Lung (tissue), 12 donors: ENCODE measurements around the gene SH3BP4. TPM values are rescaled to one million over a fixed set of nuclear protein-coding genes. Genes with fewer than 3 reads are reported as not detected.

Experiments used
- ATAC-seq: fragments of 200-7000 bp; cut with Tn5 transposase; one replicate; pipeline ENCODE4 v1.9.1; 2020; ENCODE audit warnings: moderate number of reproducible peaks; ENCODE audit not compliant: insufficient read depth, low FRiP score
- DNase-seq, 3 donors: peaks; one replicate each; pipeline ENCODE4 v3.0.0-alpha.2; 2013 to 2017
- H3K27ac ChIP-seq, 2 donors: one replicate each; pipeline ENCODE4 v1.5.1; 2013; ENCODE audit warnings: mild to moderate bottlenecking in 2 of 2, moderate library complexity in 2 of 2, control low read depth in 1 of 2, inconsistent platforms in 1 of 2, low read depth in 1 of 2, low read length in 1 of 2
- H3K27me3 ChIP-seq, 3 donors: one replicate each; pipeline ENCODE4 v1.5.1; 2013; ENCODE audit warnings: low read length in 2 of 3; ENCODE audit not compliant: control insufficient read depth in 3 of 3, insufficient read depth in 3 of 3
- H3K36me3 ChIP-seq, 4 donors: one replicate each; pipeline ENCODE4 v1.5.1; 2013; ENCODE audit warnings: low read length in 4 of 4, mild to moderate bottlenecking in 1 of 4, moderate library complexity in 1 of 4; ENCODE audit not compliant: control insufficient read depth in 4 of 4, insufficient read depth in 4 of 4
- H3K4me1 ChIP-seq, 5 donors: one replicate each; pipeline ENCODE4 v1.5.1; 2013; ENCODE audit warnings: low read length in 5 of 5, mild to moderate bottlenecking in 2 of 5, moderate library complexity in 1 of 5; ENCODE audit not compliant: control insufficient read depth in 5 of 5, insufficient read depth in 5 of 5
- H3K4me3 ChIP-seq: one replicate; pipeline ENCODE4 v1.5.1; 2013; ENCODE audit warnings: mild to moderate bottlenecking, control low read depth, moderate library complexity
- H3K9ac ChIP-seq, 2 donors: one replicate each; pipeline ENCODE4 v1.5.1; 2013; ENCODE audit warnings: low read length in 2 of 2, control low read depth in 1 of 2; ENCODE audit not compliant: insufficient read depth in 1 of 2
- H3K9me3 ChIP-seq, 4 donors: one replicate each; pipeline ENCODE4 v1.5.1; 2013; ENCODE audit warnings: low read length in 3 of 4, mild to moderate bottlenecking in 1 of 4, moderate library complexity in 1 of 4; ENCODE audit not compliant: control insufficient read depth in 4 of 4, insufficient read depth in 3 of 4
- WGBS, 2 donors: extraction: QIAGEN DNeasy Blood & Tissue Kit; methylation state at CpG; one replicate each; pipeline ENCODE4 v1.1.7; 2013; 5-methylcytosine and 5-hydroxymethylcytosine counted together
- polyA plus RNA-seq, 2 donors: library from polyadenylated mRNA; stranded (reverse); fragments of 200-250 nt; gene quantifications; one replicate each; pipeline ENCODE4 v1.2.1, GENCODE V29; 2013
- total RNA-seq, 2 donors: library from RNA; depleted of rRNA in 1 of 2; stranded (reverse); fragments of >200 nt in 1 of 2; gene quantifications; one replicate each; pipeline ENCODE4 v1.2.1, GENCODE V29; 2014 to 2021
- TF ChIP-seq, protein P1 (sequence below): IDR thresholded peaks from 2 replicates; pipeline ENCODE4 v1.5.1; 2012; ENCODE audit warnings: mild to moderate bottlenecking; ENCODE audit errors: control extremely low read depth, extremely low read depth
- donor health status: control.
- donor health status: control.
- donor health status: Bipolar disorder and iron deficiency.
- donor health status: healthy.
- donor health status: DM: yes; HTN: yes; CAD: no.

SH3BP4 gene
- total and polyA plus RNA-seq, 4 donors, result 12.0 to 36.5 (median 18.2) TPM

DNA sequence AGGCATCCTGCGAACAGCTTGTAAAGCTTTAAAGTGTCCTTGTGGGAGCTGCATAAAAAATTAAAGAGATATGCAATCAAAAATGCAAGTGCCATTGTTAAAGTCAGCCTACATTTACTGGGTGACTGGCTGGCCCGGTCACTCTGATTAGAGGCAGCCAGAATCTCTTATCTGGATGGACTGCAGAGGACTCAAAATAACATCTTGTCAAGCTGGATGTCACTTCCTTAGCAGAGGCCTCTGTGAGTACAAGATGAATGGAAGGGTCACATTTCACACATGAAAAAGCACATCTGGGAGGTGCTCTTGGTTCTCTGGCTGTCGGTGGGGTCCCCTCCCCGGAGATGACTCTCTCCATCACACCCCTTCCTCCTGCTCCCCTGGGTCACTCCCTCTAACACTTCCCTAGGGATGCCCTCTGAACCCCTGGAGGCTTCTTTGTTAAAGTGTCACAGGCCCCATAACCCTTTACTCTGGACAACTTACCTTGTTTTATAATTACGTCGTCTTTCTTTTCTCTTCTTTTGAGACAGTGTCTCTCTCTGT is 122.1 kb downstream of the SH3BP4 start:
- no peak overlapping the region for H3K27ac ChIP-seq
- no peak for ATAC-seq
- WGBS, 2 donors, result 66 to 71% methylated on average over 6 of the region's 6 CpGs
- no peaks in the 10 kb centered on the region for H3K27me3 ChIP-seq
- DNase-seq, result no peak
- H3K36me3 ChIP-seq, result no peaks in the 10 kb centered on the region
- H3K4me1 ChIP-seq, result no peaks in the 10 kb centered on the region
- TF ChIP-seq, protein P1, sequence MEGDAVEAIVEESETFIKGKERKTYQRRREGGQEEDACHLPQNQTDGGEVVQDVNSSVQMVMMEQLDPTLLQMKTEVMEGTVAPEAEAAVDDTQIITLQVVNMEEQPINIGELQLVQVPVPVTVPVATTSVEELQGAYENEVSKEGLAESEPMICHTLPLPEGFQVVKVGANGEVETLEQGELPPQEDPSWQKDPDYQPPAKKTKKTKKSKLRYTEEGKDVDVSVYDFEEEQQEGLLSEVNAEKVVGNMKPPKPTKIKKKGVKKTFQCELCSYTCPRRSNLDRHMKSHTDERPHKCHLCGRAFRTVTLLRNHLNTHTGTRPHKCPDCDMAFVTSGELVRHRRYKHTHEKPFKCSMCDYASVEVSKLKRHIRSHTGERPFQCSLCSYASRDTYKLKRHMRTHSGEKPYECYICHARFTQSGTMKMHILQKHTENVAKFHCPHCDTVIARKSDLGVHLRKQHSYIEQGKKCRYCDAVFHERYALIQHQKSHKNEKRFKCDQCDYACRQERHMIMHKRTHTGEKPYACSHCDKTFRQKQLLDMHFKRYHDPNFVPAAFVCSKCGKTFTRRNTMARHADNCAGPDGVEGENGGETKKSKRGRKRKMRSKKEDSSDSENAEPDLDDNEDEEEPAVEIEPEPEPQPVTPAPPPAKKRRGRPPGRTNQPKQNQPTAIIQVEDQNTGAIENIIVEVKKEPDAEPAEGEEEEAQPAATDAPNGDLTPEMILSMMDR, result no peak
- H3K4me3 ChIP-seq, result no peak overlapping the region
- H3K9me3 ChIP-seq, result peaks cover 0 to 2% (median 0%) of the 10 kb centered on the region in 4 donors
- H3K9ac ChIP-seq, result no peak overlapping the region

DNA sequence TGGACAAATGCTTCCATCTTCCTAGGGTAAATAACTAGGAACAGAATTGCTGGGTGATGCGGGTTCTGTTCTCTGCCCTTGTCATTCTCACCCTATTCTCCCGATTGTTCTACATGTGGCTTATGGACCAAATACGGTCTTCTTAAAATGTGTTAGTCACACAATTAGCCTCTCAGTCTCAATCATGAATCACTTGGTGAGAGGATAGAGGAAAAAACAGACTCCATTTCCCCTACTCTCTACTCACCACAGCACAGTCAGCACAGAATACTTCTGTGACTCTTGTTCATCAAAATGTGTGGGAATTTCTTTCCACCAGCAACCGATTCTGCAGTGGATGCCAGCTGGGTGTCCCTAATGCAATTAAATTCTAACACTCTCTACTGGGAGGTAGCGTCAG is 125.2 kb downstream of the SH3BP4 start:
- TF ChIP-seq, protein P1, result no peak
- 92 to 94% methylated on average over 5 of the region's 5 CpGs for WGBS, 2 donors
- Histone ChIP-seq H3K27ac (no peak overlapping the region), H3K9me3 (peaks cover 0 to 3% (median 0%) of the 10 kb centered on the region in 4 donors), H3K36me3 (no peaks in the 10 kb centered on the region), H3K9ac (no peak overlapping the region), H3K4me1 (no peaks in the 10 kb centered on the region), H3K27me3 (no peaks in the 10 kb centered on the region), H3K4me3 (no peak overlapping the region)
- DNase-seq (no peak), ATAC-seq (no peak)

DNA sequence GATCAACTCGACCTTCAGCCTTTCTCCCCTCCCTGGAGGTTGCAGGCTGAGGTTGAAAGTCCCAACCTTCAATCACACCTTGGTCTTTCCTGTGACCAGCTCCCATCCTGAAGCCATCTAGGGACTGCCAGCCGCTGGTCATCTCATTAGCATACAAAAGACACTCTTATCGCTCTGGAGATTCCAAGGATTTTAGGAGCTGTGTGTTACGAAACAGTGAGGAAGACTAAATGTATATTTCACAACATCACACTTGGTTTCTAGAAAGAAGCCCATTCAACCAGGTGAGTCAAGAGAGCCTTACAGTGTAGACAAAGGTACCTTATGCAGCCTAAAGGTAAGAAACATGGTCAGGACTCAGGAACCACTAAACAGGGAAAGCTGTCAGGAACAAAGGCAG is 126.4 kb downstream of the SH3BP4 start:
- TF ChIP-seq, protein P1, result no peak

More for the DNA sequence above, 126.4 kb downstream of the SH3BP4 start:
- H3K36me3 ChIP-seq, result no peaks in the 10 kb centered on the region
- ATAC-seq, result no peak
- no peak overlapping the region for H3K27ac ChIP-seq
- no peak overlapping the region for H3K4me3 ChIP-seq
- no peaks in the 10 kb centered on the region for H3K4me1 ChIP-seq
- H3K9me3 ChIP-seq, result peaks cover 0 to 3% (median 0%) of the 10 kb centered on the region in 4 donors
- WGBS, 2 donors, result 63 to 70% methylated on average over 4 of the region's 4 CpGs
- H3K27me3 ChIP-seq, result no peaks in the 10 kb centered on the region
- H3K9ac ChIP-seq, result no peak overlapping the region
- no peak for DNase-seq
